GM15510 (cell line): Measurements from ENCODE around the gene TNK2.

Source experiments
- POLR2A ChIP-seq: IDR thresholded peaks from 3 replicates; pipeline ENCODE4 v1.6.1; 2011; ENCODE audit warnings: borderline replicate concordance; ENCODE audit not compliant: insufficient read length; ENCODE audit errors: extremely low read depth

The TNK2 gene

GRCh38 chr3:195888311-195888761 lies 20.0 kb downstream of the TNK2 start:
- no peak for TF ChIP-seq POLR2A

DNA sequence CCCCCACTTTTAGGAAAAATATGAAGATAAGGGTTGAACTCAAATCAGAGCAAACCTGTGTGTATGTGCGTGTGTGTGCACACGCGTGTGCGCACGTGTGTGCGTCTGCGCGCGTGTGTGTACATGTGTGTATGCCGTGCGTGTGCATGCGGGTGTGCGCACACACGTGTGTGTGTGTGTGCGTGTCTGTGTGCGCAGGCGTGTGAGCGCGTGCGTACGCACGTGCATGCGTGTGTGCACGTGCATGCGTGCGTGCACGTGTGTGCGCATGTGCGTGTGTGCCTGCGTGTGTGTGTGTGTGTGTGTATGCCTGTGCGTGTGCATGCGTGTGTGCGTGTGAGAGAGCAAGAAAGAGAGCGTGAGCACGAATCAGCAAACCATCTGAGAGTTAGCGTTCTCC lies 20.7 kb downstream of the TNK2 start:
- TF ChIP-seq POLR2A: no peak

DNA sequence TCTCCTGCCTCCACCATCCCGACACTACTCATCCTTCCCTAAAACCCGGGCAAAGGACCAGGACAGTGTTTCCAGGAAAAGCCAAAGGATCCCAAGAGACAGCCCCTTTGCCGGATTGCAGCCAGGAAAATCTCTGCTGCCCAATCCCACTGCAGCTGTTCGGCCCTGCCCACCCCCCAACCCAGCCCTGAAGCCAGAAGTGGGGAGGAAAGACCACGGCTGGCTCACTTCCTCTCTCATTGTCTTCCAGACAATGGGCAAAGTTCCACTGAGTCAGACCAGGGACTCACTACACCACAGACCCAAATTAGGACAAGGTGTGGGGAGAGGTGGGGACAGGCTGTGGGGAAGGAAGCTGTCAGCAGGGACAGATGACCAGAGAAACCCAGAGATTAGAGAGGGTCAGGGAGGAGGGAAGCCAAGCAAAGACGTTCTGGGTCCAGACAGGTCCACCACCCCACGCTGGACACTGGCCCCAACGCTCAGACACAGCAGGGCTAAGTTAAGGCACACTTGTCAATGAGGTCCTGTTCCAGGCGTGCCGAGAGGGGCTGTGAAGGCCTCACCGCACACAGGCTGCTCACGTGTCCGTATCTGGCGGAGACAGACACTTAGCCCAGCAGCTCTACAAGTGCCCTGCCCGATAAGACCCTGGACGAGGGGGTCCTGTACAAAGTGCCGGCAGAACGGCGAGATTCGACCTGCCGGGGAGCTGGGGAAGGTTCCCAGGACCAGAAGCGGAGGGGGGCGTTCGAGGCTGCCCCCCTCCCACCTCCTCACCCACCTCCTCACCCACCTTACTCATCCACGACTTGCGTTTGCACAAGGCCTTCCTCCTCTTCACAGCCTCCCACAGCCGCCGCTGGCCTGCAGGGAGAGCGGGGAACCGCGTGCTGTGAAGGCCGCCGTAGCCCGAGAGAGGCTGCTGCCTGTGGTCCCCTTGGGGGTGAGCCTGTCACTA lies 21.9 kb downstream of the TNK2 start:
- no peak for TF ChIP-seq POLR2A

- TF ChIP-seq POLR2A: no peak
Observed at GRCh38 chr3:195885036-195885891, 23.1 kb downstream of the TNK2 start.

GRCh38 chr3:195884691-195885035 lies 23.7 kb downstream of the TNK2 start:
- TF ChIP-seq POLR2A: no peak

- no peak for TF ChIP-seq POLR2A
Observed at GRCh38 chr3:195883801-195884200, 24.6 kb downstream of the TNK2 start.

- no peak for TF ChIP-seq POLR2A
Observed at GRCh38 chr3:195883160-195883559, 25.2 kb downstream of the TNK2 start.

DNA sequence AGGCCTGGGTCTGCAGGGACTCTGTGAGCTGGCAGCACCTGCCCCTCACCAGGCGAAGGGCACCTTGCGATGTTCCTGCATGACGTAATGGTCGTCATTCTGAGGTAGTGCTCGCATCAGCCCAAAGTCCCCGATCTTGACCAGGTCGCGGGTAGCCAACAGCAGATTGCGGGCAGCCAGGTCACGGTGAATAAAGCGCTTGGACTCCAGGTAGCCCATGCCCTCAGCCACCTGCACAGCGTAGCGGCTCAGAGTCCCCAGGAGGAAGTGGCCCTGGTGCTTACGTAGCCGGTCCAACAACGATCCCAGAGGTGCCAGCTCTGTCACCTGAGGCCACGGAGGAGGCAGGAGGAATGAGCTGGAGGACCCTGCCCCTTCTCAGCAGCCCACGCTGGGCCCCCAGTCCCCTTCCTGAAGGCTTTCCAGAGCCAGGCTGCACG lies 26.3 kb downstream of the TNK2 start:
- TF ChIP-seq POLR2A: no peak

- TF ChIP-seq POLR2A: no peak
Observed at GRCh38 chr3:195881276-195881988, 26.9 kb downstream of the TNK2 start.

DNA sequence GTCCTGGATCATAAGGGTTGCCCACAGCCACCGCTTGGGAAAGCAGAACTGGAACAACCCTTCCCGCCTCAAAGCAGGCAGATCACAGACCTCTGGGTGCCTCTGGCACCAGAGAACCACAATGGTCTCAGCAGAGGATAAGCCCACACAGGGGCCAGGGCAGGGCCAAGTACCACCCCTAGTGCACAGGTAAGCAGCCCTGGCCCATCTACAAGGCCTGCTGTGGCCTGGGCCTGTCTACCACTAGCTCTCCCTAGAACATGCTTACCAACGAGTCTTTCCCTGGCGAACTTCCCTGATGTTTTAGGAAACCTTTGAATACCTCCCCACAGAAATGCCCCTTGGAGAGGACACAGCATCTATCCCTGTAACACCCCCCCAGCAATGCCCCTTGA lies 28.3 kb downstream of the TNK2 start:
- no peak for TF ChIP-seq POLR2A

DNA sequence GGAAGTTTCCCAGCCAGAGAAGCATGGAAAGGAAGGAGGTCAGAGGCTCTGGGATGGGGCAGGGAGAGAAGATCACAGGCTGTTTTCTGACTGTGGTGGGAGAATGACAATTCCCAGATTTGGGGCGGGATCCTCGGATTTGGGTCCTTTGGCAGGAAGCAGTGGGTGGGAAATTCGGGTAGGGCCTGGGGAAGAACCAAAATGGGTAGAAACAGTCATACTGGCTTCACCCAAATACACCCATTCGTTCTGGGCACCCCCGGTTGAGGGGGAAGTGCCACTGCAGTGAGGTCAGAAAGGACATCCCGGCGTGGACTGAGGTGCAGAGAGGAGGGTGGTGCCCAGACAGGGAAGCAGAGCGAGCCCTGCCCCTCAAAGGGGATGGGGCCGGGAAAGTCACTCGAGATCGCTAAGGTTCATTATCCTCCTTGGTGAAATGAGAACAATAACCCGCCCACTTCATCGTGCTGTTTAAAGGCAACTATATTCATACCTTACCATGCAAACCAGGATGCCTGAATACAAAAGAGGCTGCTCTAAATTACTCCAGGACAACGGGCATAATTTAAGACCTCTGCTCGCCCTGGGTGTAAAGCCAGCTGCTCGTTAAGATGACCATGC lies 28.8 kb downstream of the TNK2 start:
- TF ChIP-seq POLR2A: no peak

DNA sequence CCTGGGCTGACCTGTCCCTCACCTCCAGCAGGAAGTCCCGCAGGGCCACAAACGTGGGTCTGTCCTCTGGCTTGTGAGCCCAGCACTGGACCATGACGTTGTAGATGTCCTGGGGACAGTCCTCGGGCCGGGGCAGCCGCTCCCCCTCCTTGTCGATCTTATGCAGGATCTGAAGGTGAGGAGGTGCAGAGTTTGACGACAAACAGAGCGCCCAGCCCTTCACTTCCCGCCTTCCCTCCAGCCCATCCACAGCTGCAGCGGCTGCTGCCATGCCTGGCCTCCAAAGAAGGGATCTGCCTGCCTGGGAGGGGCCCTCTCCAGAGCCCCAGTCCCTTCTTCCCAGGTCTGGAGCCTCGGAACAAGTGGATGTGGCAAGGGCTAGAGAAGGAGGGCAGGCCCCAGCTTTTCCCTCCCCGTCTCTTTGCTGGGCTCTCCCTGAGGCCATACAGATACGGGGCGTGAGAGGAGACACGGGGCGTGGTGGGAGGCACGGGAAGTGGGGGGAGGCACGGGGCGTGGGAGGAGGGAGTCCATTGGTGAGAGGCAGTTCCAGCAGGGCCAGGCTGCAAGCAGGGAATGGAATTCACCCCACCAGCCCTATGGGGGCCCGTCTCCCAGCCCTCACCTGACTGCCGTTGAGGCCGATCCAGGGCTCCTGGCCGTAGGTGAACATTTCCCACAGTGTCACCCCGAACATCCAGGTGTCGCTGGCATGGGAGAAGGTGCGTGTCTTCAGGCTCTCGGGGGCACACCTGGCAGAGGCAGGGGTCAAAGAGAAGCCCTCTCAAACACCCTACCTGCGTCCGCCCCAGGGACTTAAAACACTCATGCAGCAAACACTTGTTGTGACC lies 29.7 kb downstream of the TNK2 start:
- TF ChIP-seq POLR2A: no peak

DNA sequence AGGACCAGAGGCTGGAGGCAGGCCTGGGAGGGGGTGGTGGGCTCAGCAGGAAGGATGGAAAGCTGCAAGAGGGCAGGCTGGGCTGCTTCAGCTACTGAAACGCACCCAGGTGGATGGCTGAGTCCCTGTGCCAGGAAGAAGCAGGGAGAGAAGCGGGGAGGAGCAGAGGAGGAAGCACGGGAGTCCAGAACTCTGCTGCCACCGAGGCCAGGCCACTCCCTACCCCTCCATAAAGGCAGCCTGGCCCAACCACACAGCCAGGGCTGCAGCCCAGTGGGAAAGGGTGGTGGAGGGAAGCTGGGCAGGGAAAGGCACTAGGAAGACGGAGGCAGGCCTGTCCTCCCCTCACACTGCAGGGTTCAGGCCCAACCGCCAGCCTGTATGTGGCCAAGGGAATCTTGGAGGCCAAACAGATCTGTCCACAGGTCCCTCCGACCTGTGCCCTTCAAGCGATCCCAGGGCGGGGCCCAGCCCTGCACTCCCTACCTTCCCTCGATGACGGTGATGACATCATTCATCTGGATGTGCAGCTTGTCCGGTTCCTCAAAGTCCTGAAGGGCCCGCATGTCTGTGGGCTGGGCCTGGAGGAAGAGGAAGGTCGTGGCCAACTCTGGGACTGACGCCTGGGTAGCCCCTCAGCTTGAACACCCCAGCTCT lies 30.5 kb downstream of the TNK2 start:
- TF ChIP-seq POLR2A: no peak
